ENCODE measurements around the gene DAG1.

DNA sequence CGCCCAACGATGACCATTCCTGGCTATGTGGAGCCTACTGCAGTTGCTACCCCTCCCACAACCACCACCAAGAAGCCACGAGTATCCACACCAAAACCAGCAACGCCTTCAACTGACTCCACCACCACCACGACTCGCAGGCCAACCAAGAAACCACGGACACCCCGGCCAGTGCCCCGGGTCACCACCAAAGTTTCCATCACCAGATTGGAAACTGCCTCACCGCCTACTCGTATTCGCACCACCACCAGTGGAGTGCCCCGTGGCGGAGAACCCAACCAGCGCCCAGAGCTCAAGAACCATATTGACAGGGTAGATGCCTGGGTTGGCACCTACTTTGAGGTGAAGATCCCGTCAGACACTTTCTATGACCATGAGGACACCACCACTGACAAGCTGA, 61.6 kb downstream of the DAG1 start:
- TF ChIP-seq, protein P1, sequence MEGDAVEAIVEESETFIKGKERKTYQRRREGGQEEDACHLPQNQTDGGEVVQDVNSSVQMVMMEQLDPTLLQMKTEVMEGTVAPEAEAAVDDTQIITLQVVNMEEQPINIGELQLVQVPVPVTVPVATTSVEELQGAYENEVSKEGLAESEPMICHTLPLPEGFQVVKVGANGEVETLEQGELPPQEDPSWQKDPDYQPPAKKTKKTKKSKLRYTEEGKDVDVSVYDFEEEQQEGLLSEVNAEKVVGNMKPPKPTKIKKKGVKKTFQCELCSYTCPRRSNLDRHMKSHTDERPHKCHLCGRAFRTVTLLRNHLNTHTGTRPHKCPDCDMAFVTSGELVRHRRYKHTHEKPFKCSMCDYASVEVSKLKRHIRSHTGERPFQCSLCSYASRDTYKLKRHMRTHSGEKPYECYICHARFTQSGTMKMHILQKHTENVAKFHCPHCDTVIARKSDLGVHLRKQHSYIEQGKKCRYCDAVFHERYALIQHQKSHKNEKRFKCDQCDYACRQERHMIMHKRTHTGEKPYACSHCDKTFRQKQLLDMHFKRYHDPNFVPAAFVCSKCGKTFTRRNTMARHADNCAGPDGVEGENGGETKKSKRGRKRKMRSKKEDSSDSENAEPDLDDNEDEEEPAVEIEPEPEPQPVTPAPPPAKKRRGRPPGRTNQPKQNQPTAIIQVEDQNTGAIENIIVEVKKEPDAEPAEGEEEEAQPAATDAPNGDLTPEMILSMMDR (conservative IDR thresholded peaks at IDR 0.05; ENCODE audit: low read length): no peak
- TF ChIP-seq EZH2phosphoT487 (IDR thresholded peaks at IDR 0.05; ENCODE audit: borderline replicate concordance, low read depth, low read length): no peak

Measured in OCI-LY7 (cell line).